Neural cell (in vitro differentiated cells): ENCODE data around the gene STEAP4. TPM values are rescaled to one million over a fixed set of nuclear protein-coding genes. Genes with fewer than 3 reads are reported as not detected.
"Not testable (repeated sequence)": the region's sequence is repeated elsewhere in the genome, so short reads cannot be mapped to it uniquely, and the experiment has no call there.

ENCODE experiments used
- H2AFZ ChIP-seq: fragments of 200-600, 300-800 bp; sonication (generic), shearing (Covaris generic); 2 replicates; pipeline ENCODE4 v1.6.0; 2014; ENCODE audit warnings: low read depth, mild to moderate bottlenecking, antibody characterized with exemption, low read length, moderate library complexity
- H3F3A ChIP-seq: fragments of 200-600 bp; shearing (Covaris generic); 2 replicates; pipeline ENCODE4 v1.6.1; 2016; ENCODE audit warnings: mild to moderate bottlenecking, moderate library complexity, mixed read lengths, antibody characterized with exemption, low read length; ENCODE audit not compliant: insufficient read depth, poor library complexity, severe bottlenecking
- H3K27ac ChIP-seq: fragments of 200-600, 300-800 bp; sonication (generic), shearing (Covaris generic); 2 replicates; pipeline ENCODE4 v1.5.1; 2014; ENCODE audit warnings: mild to moderate bottlenecking, low read length, moderate library complexity
- H3K27me3 ChIP-seq: fragments of 300-800, 200-600 bp; sonication (generic), shearing (Covaris generic); 2 replicates; pipeline ENCODE4 v1.6.0; 2014; ENCODE audit warnings: mild to moderate bottlenecking, low read depth, low read length, moderate library complexity; ENCODE audit not compliant: insufficient read depth
- H3K36me3 ChIP-seq: fragments of 300-800, 200-600 bp; sonication (generic), shearing (Covaris generic); 2 replicates; pipeline ENCODE4 v1.5.1; 2014; ENCODE audit warnings: mild to moderate bottlenecking, antibody characterized with exemption, low read length, moderate library complexity; ENCODE audit not compliant: insufficient read depth
- H3K4me2 ChIP-seq: fragments of 300-800, 200-600 bp; sonication (generic), shearing (Covaris generic); 2 replicates; pipeline ENCODE4 v1.6.0; 2014; ENCODE audit warnings: mild to moderate bottlenecking, low read length
- H3K4me3 ChIP-seq: fragments of 300-800, 200-600 bp; sonication (generic), shearing (Covaris generic); 2 replicates; pipeline ENCODE4 v1.5.1; 2014; ENCODE audit warnings: mild to moderate bottlenecking, low read length, moderate library complexity
- H3K79me2 ChIP-seq: fragments of 200-600 bp; shearing (Covaris generic); replicated peaks from 2 replicates; pipeline ENCODE4 v1.6.0; 2014; ENCODE audit warnings: mild to moderate bottlenecking, low read length, moderate library complexity; ENCODE audit not compliant: insufficient read depth
- H3K9ac ChIP-seq: fragments of 300-800, 200-600 bp; sonication (generic), shearing (Covaris generic); 2 replicates; pipeline ENCODE4 v1.6.1; 2016; ENCODE audit warnings: mild to moderate bottlenecking, low read length, mixed read lengths
- H3K9me2 ChIP-seq: fragments of 200-600 bp; shearing (Covaris generic); 2 replicates; pipeline ENCODE4 v1.6.1; 2016; ENCODE audit warnings: mild to moderate bottlenecking, low read length, mixed read lengths; ENCODE audit not compliant: insufficient read depth
- H3K9me3 ChIP-seq: fragments of 200-600, 300-800 bp; sonication (generic), shearing (Covaris generic); 2 replicates; pipeline ENCODE4 v1.6.1; 2016; ENCODE audit warnings: mild to moderate bottlenecking, mixed run types, low read length, moderate library complexity, mixed read lengths
- H4K20me1 ChIP-seq: fragments of 200-600 bp; shearing (Covaris generic); 2 replicates; pipeline ENCODE4 v1.6.1; 2016; ENCODE audit warnings: mild to moderate bottlenecking, mixed run types; ENCODE audit not compliant: insufficient read depth
- EP300 ChIP-seq: fragments of 450-650 bp; conservative IDR thresholded peaks from 2 replicates; pipeline ENCODE4 v1.6.1; 2014; ENCODE audit warnings: antibody characterized with exemption, mild to moderate bottlenecking, moderate library complexity; ENCODE audit not compliant: poor library complexity, severe bottlenecking
- EZH2 ChIP-seq: fragments of 200-600, 300-800 bp; shearing (Covaris generic), sonication (generic); IDR thresholded peaks from 2 replicates; pipeline ENCODE4 v1.6.1; 2014; ENCODE audit warnings: antibody characterized with exemption, low read length, borderline replicate concordance, mild to moderate bottlenecking; ENCODE audit not compliant: insufficient read depth, poor library complexity, severe bottlenecking
- MXI1 ChIP-seq: fragments of 450-650 bp; conservative IDR thresholded peaks from 2 replicates; pipeline ENCODE4 v1.6.1; 2014; ENCODE audit warnings: antibody characterized with exemption, mild to moderate bottlenecking; ENCODE audit not compliant: poor library complexity, severe bottlenecking
- POLR2AphosphoS5 ChIP-seq: IDR thresholded peaks from 2 replicates; pipeline ENCODE4 v1.6.1; 2012
- RAD21 ChIP-seq: fragments of 450-650 bp; conservative IDR thresholded peaks from 2 replicates; pipeline ENCODE4 v1.6.1; 2014; ENCODE audit warnings: antibody characterized with exemption, mild to moderate bottlenecking, moderate library complexity
- REST ChIP-seq: IDR thresholded peaks from 2 replicates; pipeline ENCODE4 v1.6.1; 2012; ENCODE audit warnings: borderline replicate concordance
- SMC3 ChIP-seq: fragments of 450-650 bp; conservative IDR thresholded peaks from 2 replicates; pipeline ENCODE4 v1.6.1; 2014; ENCODE audit warnings: antibody characterized with exemption, mild to moderate bottlenecking, moderate library complexity; ENCODE audit not compliant: poor library complexity
- TAF1 ChIP-seq: IDR thresholded peaks from 2 replicates; pipeline ENCODE4 v1.6.1; 2012; ENCODE audit warnings: low read depth
- polyA plus RNA-seq: library from polyadenylated mRNA; depleted of rRNA; stranded (reverse); fragments of >200 nt; gene quantifications from 2 replicates; pipeline ENCODE4 v1.2.3, GENCODE V29; 2014
- TF ChIP-seq, protein P1 (sequence below): fragments of 450-650 bp; IDR thresholded peaks from 2 replicates; pipeline ENCODE4 v1.5.1; 2014; ENCODE audit warnings: antibody characterized with exemption, mild to moderate bottlenecking, moderate library complexity; ENCODE audit not compliant: poor library complexity, severe bottlenecking

The STEAP4 gene
- polyA plus RNA-seq, 1 donor from 2014 or later: not detected

DNA sequence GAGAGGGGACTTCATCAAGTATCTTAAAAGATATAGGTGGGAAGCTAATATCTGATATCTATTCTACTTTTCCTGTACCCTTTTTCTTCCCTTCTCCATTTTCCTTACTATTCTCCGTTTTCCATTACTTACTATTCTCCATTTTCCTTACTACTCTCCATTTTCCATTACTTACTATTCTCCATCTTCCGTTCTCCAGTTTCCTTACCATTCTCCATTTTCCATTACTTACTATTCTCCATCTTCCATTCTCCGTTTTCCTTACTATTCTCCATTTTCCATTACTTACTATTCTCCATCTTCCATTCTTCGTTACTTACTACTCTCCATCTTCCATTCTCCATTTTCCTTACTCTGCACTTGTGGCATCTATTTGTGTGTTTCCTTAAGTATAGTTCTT is 39.3 kb downstream of the STEAP4 start:
- no peak overlapping the region for H3K9ac ChIP-seq
- no peaks in the 10 kb centered on the region for H4K20me1 ChIP-seq
- no peak for TF ChIP-seq MXI1
- no peak for TF ChIP-seq EZH2
- TF ChIP-seq RAD21: no peak
- TF ChIP-seq SMC3: no peak
- TF ChIP-seq, protein P1, sequence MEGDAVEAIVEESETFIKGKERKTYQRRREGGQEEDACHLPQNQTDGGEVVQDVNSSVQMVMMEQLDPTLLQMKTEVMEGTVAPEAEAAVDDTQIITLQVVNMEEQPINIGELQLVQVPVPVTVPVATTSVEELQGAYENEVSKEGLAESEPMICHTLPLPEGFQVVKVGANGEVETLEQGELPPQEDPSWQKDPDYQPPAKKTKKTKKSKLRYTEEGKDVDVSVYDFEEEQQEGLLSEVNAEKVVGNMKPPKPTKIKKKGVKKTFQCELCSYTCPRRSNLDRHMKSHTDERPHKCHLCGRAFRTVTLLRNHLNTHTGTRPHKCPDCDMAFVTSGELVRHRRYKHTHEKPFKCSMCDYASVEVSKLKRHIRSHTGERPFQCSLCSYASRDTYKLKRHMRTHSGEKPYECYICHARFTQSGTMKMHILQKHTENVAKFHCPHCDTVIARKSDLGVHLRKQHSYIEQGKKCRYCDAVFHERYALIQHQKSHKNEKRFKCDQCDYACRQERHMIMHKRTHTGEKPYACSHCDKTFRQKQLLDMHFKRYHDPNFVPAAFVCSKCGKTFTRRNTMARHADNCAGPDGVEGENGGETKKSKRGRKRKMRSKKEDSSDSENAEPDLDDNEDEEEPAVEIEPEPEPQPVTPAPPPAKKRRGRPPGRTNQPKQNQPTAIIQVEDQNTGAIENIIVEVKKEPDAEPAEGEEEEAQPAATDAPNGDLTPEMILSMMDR: no peak
- TF ChIP-seq POLR2AphosphoS5: no peak
- no peak for TF ChIP-seq TAF1
- no peak for TF ChIP-seq EP300
- TF ChIP-seq REST: no peak
- no peaks in the 10 kb centered on the region for H3K79me2 ChIP-seq
- H3K9me3 ChIP-seq: no peaks in the 10 kb centered on the region
- no peaks in the 10 kb centered on the region for H3K9me2 ChIP-seq
- no peak overlapping the region for H2AFZ ChIP-seq
- H3K36me3 ChIP-seq: no peaks in the 10 kb centered on the region
- H3K4me2 ChIP-seq: no peak overlapping the region
- H3K27ac ChIP-seq: no peak overlapping the region
- H3K4me3 ChIP-seq: no peak overlapping the region
- no peaks in the 10 kb centered on the region for H3F3A ChIP-seq
- H3K27me3 ChIP-seq: no peaks in the 10 kb centered on the region

- not testable (repeated sequence) for H3K9me3 ChIP-seq, H3K4me2 ChIP-seq, H4K20me1 ChIP-seq, H2AFZ ChIP-seq, H3K9me2 ChIP-seq, H3K4me3 ChIP-seq, H3K79me2 ChIP-seq, H3F3A ChIP-seq, H3K9ac ChIP-seq, H3K27me3 ChIP-seq, H3K27ac ChIP-seq, H3K36me3 ChIP-seq
Measured at GRCh38 chr7:88264987-88265386, 41.7 kb downstream of the STEAP4 start.

DNA sequence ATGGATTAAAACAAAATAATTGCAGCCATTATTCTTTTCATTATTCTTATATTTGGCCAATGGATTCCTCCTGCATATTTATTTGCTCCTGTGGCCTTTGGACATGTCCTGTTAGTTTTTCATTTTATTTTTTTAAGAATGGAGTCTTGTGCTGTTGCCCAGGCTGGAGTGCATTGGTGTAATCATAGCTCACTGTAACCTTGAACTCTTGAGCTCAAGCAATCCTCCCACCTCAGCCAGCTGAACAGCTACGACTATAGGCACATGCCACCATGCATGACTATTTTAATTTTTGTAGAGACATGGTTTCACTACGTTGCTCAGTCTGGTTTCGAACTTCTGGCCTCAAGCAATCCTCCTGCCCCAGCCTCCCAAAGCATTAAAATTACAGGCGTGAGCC is 44.1 kb downstream of the STEAP4 start:
- Histone ChIP-seq H2AFZ (no peak overlapping the region), H3K36me3 (no peaks in the 10 kb centered on the region), H4K20me1 (no peaks in the 10 kb centered on the region), H3K27ac (no peak overlapping the region), H3K9ac (no peak overlapping the region), H3K9me3 (no peaks in the 10 kb centered on the region), H3K27me3 (no peaks in the 10 kb centered on the region), H3K79me2 (no peaks in the 10 kb centered on the region), H3K4me3 (no peak overlapping the region), H3F3A (no peaks in the 10 kb centered on the region), H3K4me2 (no peak overlapping the region), H3K9me2 (no peaks in the 10 kb centered on the region)
- no peak for TF ChIP-seq RAD21
- no peak for TF ChIP-seq MXI1
- TF ChIP-seq SMC3: no peak
- no peak for TF ChIP-seq POLR2AphosphoS5
- TF ChIP-seq, protein P1: no peak
- no peak for TF ChIP-seq TAF1
- no peak for TF ChIP-seq REST
- TF ChIP-seq EZH2: no peak
- TF ChIP-seq EP300: no peak
